Astrocyte (in vitro differentiated cells and primary cell): Measurements from ENCODE around the gene EIF2B1. TPM values are rescaled to one million over a fixed set of nuclear protein-coding genes. Genes with fewer than 3 reads are reported as not detected.

Source experiments
- DNase-seq: peaks from one replicate; pipeline ENCODE4 v3.0.0-alpha.2; 2010; ENCODE audit warnings: low read depth
- FAIRE-seq: peaks from 2 replicates; lab custom pipeline; 2011; peaks lifted over from hg19 to GRCh38; lab: Jason Lieb, UNC
- H2AFZ ChIP-seq: 2 replicates; pipeline ENCODE4 v1.6.0; 2012; ENCODE audit warnings: low read depth, low read length, inconsistent platforms
- H3K27ac ChIP-seq: 2 replicates; pipeline ENCODE4 v1.5.1; 2011; ENCODE audit warnings: low read depth, low read length, inconsistent platforms
- H3K27me3 ChIP-seq: 2 replicates; pipeline ENCODE4 v1.6.0; 2011; ENCODE audit warnings: low read length, inconsistent platforms; ENCODE audit not compliant: insufficient read depth
- H3K36me3 ChIP-seq: 2 replicates; pipeline ENCODE4 v1.5.1; 2011; ENCODE audit warnings: low read length, inconsistent platforms; ENCODE audit not compliant: insufficient read depth
- H3K4me1 ChIP-seq: 2 replicates; pipeline ENCODE4 v1.5.1; 2011; ENCODE audit warnings: low read length, inconsistent platforms; ENCODE audit not compliant: insufficient read depth
- H3K4me2 ChIP-seq: 2 replicates; pipeline ENCODE4 v1.6.0; 2012; ENCODE audit warnings: low read length, inconsistent platforms
- H3K4me3 ChIP-seq: 2 replicates; pipeline ENCODE4 v1.5.1; 2011; ENCODE audit warnings: low read depth, mild to moderate bottlenecking, low read length, inconsistent platforms; ENCODE audit not compliant: insufficient read depth
- H3K79me2 ChIP-seq: 2 replicates; pipeline ENCODE4 v1.6.0; 2012; ENCODE audit warnings: mild to moderate bottlenecking, low read length, inconsistent platforms; ENCODE audit not compliant: insufficient read depth
- H3K9ac ChIP-seq: 2 replicates; pipeline ENCODE4 v1.6.0; 2012; ENCODE audit warnings: mild to moderate bottlenecking, low read length, inconsistent platforms
- H3K9me3 ChIP-seq: 2 replicates; pipeline ENCODE4 v1.5.1; 2012; ENCODE audit warnings: low read depth, mild to moderate bottlenecking, low read length, inconsistent platforms; ENCODE audit not compliant: insufficient read depth
- H4K20me1 ChIP-seq: 2 replicates; pipeline ENCODE4 v1.6.0; 2012; ENCODE audit warnings: low read length, inconsistent platforms; ENCODE audit not compliant: insufficient read depth
- H3K27ac Mint-ChIP-seq: one replicate; pipeline ENCODE4 v1.8.0; 2021; ENCODE audit warnings: mild to moderate bottlenecking, mixed read lengths; ENCODE audit not compliant: unreplicated experiment
- H3K27me3 Mint-ChIP-seq: one replicate; pipeline ENCODE4 v1.8.0; 2021; ENCODE audit warnings: low read depth, mixed read lengths; ENCODE audit not compliant: unreplicated experiment
- H3K36me3 Mint-ChIP-seq: one replicate; pipeline ENCODE4 v1.8.0; 2021; ENCODE audit warnings: low read depth, mixed read lengths; ENCODE audit not compliant: unreplicated experiment
- H3K4me1 Mint-ChIP-seq: one replicate; pipeline ENCODE4 v1.8.0; 2021; ENCODE audit warnings: low read depth, mixed read lengths; ENCODE audit not compliant: unreplicated experiment
- H3K4me3 Mint-ChIP-seq: one replicate; pipeline ENCODE4 v1.8.0; 2021; ENCODE audit warnings: mild to moderate bottlenecking, moderate library complexity, mixed read lengths; ENCODE audit not compliant: unreplicated experiment
- H3K9me3 Mint-ChIP-seq: one replicate; pipeline ENCODE4 v1.8.0; 2021; ENCODE audit warnings: mild to moderate bottlenecking, mixed read lengths; ENCODE audit not compliant: unreplicated experiment
- EZH2 ChIP-seq: IDR thresholded peaks from 2 replicates; pipeline ENCODE4 v1.6.1; 2012; ENCODE audit warnings: mild to moderate bottlenecking, low read length, inconsistent platforms; ENCODE audit not compliant: insufficient read depth
- total RNA-seq: library from RNA; stranded (reverse); gene quantifications from 2 replicates; pipeline ENCODE4 v1.2.1, GENCODE V29; 2021
- TF ChIP-seq, protein P1 (sequence below): IDR thresholded peaks from 2 replicates; pipeline ENCODE4 v1.5.1; 2011; ENCODE audit warnings: low read depth, mild to moderate bottlenecking, inconsistent platforms, low read length, moderate library complexity; ENCODE audit not compliant: insufficient read depth

EIF2B1 gene
- total RNA-seq, 1 donor from 2014 or later, result 49.3 TPM

DNA sequence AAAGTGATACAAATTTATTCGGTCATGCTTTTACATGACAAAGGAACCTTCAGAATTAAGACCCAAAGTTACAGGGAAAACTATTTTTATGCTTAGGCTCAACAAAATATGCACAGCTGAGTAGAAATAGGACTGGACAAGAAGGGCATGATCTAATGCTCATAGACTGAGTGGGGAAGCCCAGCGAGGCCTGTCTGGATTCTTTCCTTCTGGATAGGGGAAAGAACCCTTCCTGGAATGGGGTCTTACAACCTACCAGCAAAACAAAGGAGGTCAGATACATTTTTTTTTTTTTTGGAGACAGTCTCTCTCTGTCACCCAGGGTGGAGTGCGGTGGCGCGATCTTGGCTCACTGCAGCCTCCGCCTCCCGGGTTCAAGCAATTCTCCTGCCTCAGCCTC is 33.8 kb downstream of the EIF2B1 start:
- TF ChIP-seq EZH2, result no peak
- TF ChIP-seq, protein P1, sequence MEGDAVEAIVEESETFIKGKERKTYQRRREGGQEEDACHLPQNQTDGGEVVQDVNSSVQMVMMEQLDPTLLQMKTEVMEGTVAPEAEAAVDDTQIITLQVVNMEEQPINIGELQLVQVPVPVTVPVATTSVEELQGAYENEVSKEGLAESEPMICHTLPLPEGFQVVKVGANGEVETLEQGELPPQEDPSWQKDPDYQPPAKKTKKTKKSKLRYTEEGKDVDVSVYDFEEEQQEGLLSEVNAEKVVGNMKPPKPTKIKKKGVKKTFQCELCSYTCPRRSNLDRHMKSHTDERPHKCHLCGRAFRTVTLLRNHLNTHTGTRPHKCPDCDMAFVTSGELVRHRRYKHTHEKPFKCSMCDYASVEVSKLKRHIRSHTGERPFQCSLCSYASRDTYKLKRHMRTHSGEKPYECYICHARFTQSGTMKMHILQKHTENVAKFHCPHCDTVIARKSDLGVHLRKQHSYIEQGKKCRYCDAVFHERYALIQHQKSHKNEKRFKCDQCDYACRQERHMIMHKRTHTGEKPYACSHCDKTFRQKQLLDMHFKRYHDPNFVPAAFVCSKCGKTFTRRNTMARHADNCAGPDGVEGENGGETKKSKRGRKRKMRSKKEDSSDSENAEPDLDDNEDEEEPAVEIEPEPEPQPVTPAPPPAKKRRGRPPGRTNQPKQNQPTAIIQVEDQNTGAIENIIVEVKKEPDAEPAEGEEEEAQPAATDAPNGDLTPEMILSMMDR, result no peak
- no peak overlapping the region for H2AFZ ChIP-seq
- H3K9me3 Mint-ChIP-seq, result no peaks in the 10 kb centered on the region
- peaks cover 14% of the 10 kb centered on the region for H3K4me1 Mint-ChIP-seq
- peaks cover 62% of the 10 kb centered on the region for H3K79me2 ChIP-seq
- no peak overlapping the region for H3K9ac ChIP-seq
- FAIRE-seq (no peak), DNase-seq (no peak)
- H3K4me3 Mint-ChIP-seq, result peak overlapping the region; percentile 79
- peaks cover 5% of the 10 kb centered on the region for H3K4me1 ChIP-seq
- H3K4me2 ChIP-seq, result no peak overlapping the region
- no peak overlapping the region for H3K27ac ChIP-seq
- H3K36me3 ChIP-seq, result peaks cover 35% of the 10 kb centered on the region
- no peaks in the 10 kb centered on the region for H3K27me3 Mint-ChIP-seq
- no peaks in the 10 kb centered on the region for H3K9me3 ChIP-seq
- no peak overlapping the region for H3K4me3 ChIP-seq
- H3K27me3 ChIP-seq, result no peaks in the 10 kb centered on the region
- H3K27ac Mint-ChIP-seq, result no peak overlapping the region
- peaks cover 46% of the 10 kb centered on the region for H4K20me1 ChIP-seq
- H3K36me3 Mint-ChIP-seq, result no peaks in the 10 kb centered on the region

DNA sequence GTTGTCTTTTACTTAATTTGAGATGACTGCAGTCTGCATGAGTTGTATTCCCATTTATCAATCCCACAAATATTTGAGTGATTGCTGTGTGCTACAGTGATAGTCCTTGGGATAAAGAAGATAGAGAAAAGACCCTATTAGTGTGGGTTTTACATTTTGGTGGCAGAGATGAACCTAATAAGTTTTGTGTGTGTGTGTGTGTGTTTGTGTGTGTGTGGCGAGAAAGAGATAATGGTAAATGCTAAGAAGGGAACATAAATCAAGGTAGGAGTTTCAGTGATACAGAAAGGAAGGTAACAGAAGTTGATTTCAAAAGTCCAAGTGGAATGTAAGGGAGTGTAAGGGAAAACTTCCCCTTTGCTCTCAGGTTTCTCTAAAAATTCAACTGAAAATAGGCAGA is 34.2 kb downstream of the EIF2B1 start:
- TF ChIP-seq EZH2, result no peak
- TF ChIP-seq, protein P1, result no peak
- Histone ChIP-seq H3K4me3 (no peak overlapping the region), H3K4me1 (peaks cover 5% of the 10 kb centered on the region), H3K27me3 (no peaks in the 10 kb centered on the region), H3K36me3 (peaks cover 32% of the 10 kb centered on the region), H3K9me3 (no peaks in the 10 kb centered on the region), H3K4me2 (no peak overlapping the region), H3K9ac (no peak overlapping the region), H4K20me1 (peaks cover 48% of the 10 kb centered on the region), H3K27ac (no peak overlapping the region), H3K79me2 (peaks cover 62% of the 10 kb centered on the region), H2AFZ (no peak overlapping the region)
- FAIRE-seq, result no peak
- Mint-ChIP-seq H3K4me3 (peak overlapping the region; percentile 55), H3K4me1 (peaks cover 11% of the 10 kb centered on the region), H3K27ac (peak overlapping the region; percentile 50), H3K27me3 (no peaks in the 10 kb centered on the region), H3K9me3 (no peaks in the 10 kb centered on the region), H3K36me3 (no peaks in the 10 kb centered on the region)
- no peak for DNase-seq

DNA sequence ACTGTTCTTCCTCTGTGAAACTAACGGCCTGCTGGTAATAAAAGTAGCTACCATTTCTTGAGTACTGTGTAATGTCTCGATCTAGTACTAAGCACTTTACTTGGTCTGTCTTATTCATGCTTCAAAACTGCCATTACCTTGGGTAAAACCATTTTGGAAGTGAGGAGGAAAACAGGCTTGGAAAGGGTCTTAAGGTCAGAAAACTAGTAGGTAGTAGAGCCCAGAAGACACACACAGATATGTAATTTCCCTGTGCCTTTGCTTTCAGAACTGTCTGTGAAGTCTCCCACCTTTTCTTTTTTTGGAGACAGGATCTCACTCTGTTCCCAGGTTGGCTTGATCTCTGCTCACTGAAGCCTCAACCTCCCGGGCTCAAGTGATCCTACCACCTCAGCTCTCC is 35.0 kb downstream of the EIF2B1 start:
- H3K4me3 ChIP-seq, result no peak overlapping the region
- peaks cover 49% of the 10 kb centered on the region for H4K20me1 ChIP-seq
- no peaks in the 10 kb centered on the region for H3K9me3 ChIP-seq
- H3K27me3 Mint-ChIP-seq, result no peaks in the 10 kb centered on the region
- H3K4me1 Mint-ChIP-seq, result peaks cover 11% of the 10 kb centered on the region
- H3K79me2 ChIP-seq, result peaks cover 61% of the 10 kb centered on the region
- DNase-seq (no peak), FAIRE-seq (no peak)
- H3K4me2 ChIP-seq, result no peak overlapping the region
- no peak overlapping the region for H2AFZ ChIP-seq
- no peaks in the 10 kb centered on the region for H3K27me3 ChIP-seq
- peaks cover 5% of the 10 kb centered on the region for H3K4me1 ChIP-seq
- H3K9me3 Mint-ChIP-seq, result no peaks in the 10 kb centered on the region
- H3K27ac Mint-ChIP-seq, result no peak overlapping the region
- TF ChIP-seq, protein P1, result no peak
- no peaks in the 10 kb centered on the region for H3K36me3 Mint-ChIP-seq
- H3K9ac ChIP-seq, result no peak overlapping the region
- H3K36me3 ChIP-seq, result peaks cover 30% of the 10 kb centered on the region
- no peak overlapping the region for H3K27ac ChIP-seq
- no peak overlapping the region for H3K4me3 Mint-ChIP-seq
